HG03280 (cell line): ENCODE results near the gene ADA.

Source experiments
- ATAC-seq: cut with Tn5 transposase; IDR thresholded peaks from one replicate; pipeline ENCODE4 v1.9.1; 2021; ENCODE audit warnings: mild to moderate bottlenecking, moderate library complexity; ENCODE audit not compliant: unreplicated experiment

Gene ADA

DNA sequence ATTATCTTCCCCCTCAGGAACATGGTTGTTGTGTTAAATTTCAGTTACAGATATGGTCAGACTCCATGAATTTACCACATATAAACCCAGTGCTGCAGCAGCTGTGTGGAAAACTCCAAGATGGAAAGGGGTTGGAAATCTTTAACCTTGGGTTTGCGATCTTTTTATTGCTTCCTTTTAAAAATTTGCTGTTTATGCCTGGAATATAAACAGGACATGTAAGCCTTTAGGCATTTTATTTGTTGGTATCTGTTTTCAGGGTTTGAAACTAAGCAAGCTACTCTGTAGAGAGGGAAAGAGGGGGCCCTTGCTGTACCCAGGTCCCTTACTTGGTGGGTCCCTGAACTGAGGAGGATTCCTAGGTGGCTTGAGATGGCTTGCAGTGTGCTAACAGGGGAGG, 68.3 kb downstream of the ADA start:
- no peak for ATAC-seq

DNA sequence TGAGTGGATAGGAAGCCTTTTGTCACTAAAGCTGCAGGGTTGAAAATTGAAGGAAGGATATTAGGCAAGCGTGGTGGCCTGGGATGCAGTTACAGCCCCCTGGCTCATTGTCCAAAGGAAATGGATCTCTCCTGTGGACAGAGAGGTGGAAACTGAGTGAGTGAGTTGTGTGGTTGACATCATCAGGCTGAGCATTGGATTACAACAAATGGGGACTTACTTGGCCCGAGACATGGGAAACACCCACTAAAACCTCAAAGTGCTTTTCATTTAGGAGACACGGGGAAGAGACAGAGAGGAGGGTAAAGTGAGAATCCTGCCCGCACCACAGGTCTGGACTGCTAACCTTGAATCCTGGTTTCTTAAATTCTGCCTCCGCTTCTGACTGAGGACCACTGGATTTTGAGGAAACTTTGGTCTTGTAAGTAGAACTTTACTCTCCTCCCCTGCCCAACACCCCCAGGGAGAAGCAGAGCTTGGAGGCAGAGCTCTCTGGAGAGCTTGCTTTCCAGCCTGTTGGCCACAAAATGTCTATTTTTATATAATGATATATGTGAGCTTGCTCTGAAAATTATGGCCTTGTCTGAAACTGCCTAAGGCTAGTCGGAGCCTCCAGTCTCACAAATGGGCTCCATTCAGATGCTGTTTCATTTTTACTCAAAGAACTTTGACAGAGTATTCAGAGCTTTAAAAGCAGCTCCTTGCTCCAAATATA, 69.0 kb downstream of the ADA start, which contains the start of gene PKIG:
PKIG (plus strand) TSS at position 269 of the 715 bp plus-strand sequence. CDS start 31,978 bp downstream, outside the sequence.
- ATAC-seq = no peak

GRCh38 chr20:44581515-44581914, 70.0 kb downstream of the ADA start:
- ATAC-seq = no peak

- no peak for ATAC-seq
Measured at GRCh38 chr20:44580581-44581268, 70.8 kb downstream of the ADA start.

- ATAC-seq = no peak
Measured at GRCh38 chr20:44579313-44580081, 72.0 kb downstream of the ADA start.

GRCh38 chr20:44576297-44576696, 75.2 kb downstream of the ADA start:
- no peak for ATAC-seq

- no peak for ATAC-seq
Measured at GRCh38 chr20:44574372-44574771, 77.1 kb downstream of the ADA start.

DNA sequence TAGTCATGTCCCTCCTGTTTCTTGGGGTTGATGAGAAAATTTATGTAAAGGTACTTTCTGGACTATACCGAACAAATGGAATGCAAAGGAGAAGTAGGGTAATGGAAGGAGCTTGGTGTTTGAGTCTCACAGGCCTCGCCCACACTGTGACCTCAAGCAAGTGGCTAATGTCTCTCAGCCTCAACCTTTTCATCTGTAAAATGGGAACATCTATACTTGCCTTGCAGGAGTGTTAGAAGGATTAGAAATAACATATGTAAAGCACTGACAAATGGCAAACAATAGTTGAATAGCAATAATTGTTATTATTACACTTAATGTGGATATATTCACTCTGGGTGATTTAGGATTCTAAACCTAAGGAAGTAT, 78.0 kb downstream of the ADA start:
- ATAC-seq = no peak

DNA sequence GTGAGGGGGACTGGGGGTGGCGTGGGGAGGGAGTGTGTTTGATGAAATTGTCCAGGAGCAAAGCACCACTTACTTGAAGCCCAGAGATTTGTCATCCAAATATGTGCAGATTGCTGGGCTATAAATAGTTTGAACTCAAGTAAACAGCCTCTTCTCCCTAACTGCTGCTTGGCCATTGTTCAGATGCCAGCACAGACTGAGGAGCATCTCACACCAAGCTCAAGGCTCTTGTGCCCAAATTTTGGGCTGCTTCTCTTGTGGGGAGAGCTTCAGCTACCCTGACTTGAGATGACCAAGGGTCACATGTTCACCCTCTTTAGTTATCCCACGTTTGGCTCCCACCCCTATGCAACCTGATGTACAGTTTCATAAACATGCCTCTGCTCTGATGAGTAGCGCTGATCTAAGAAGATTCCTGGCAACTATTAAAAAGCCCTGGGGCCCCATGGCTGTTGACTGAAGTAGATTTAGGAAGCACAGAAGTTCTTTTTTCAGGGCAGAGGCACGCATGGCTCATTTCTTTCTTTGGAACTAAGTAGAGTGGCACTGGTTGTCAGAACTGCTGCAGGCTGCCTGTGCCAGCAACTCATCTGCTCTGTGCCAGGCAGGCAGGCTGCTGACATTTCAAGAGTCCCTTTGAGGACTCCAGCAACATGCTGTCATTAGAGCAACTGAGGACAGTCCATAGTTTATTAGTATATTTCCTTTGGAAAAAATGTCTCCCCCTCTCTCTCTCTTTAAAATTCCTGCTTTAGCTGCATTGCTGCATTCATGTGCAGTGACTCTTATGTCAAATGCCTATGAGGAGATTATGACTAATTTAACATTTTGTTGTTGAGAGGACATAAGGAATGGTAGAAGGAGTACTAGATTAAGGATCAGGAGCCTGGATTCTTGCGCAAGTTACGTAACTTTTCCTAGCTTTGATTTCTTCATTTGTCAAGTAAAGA, 78.7 kb downstream of the ADA start:
- no peak for ATAC-seq

- ATAC-seq = no peak
Measured at GRCh38 chr20:44571362-44571988, 80.0 kb downstream of the ADA start.

DNA sequence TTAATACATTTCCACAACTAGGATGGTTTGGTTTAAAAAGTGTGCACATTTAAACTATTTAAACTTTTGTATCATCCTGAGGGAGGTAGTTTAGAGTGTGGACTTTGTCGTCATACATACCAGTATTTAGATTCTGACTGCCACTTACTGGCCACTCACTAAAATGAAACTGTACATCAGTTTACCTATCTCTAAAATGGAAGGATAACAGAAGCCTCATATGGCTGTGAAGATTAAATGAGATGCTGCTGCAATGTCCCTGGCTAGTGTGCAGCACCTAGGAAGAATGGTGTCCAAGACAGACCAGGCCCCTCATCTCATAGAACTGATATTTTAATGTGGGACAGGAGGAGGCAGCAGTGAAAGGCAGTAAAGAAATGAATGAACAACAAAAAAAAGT, 81.1 kb downstream of the ADA start:
- no peak for ATAC-seq
